Suprapubic skin (tissue), 4 donors: Measurements from ENCODE around the gene TFB2M. TPM values are rescaled to one million over a fixed set of nuclear protein-coding genes. Genes with fewer than 3 reads are reported as not detected.

Source experiments
- DNase-seq, 2 donors: peaks; one replicate each; pipeline ENCODE4 v3.0.0-alpha.2; 2019; ENCODE audit warnings: low spot score in 2 of 2
- H3K27ac ChIP-seq: fragments of 200-600 bp; sonication (generic); one replicate; pipeline ENCODE4 v1.5.1; 2019
- H3K27me3 ChIP-seq: fragments of 200-600 bp; sonication (generic); one replicate; pipeline ENCODE4 v1.5.1; 2019
- H3K36me3 ChIP-seq: fragments of 200-600 bp; sonication (generic); one replicate; pipeline ENCODE4 v1.5.1; 2019
- H3K4me1 ChIP-seq: fragments of 200-600 bp; sonication (generic); one replicate; pipeline ENCODE4 v1.5.1; 2019
- H3K4me3 ChIP-seq: fragments of 200-600 bp; sonication (generic); one replicate; pipeline ENCODE4 v1.5.1; 2019; ENCODE audit warnings: mild to moderate bottlenecking
- H3K9me3 ChIP-seq: fragments of 200-600 bp; sonication (generic); one replicate; pipeline ENCODE4 v1.5.1; 2019
- CTCF ChIP-seq, 2 donors: fragments of 200-600 bp in 1 of 2; fragments of 450-650 bp in 1 of 2; sonication (generic) in 1 of 2; IDR thresholded peaks; one replicate each; pipeline ENCODE4 v1.5.1; 2016 to 2019; ENCODE audit warnings: antibody characterized with exemption in 2 of 2, mild to moderate bottlenecking in 1 of 2, moderate library complexity in 1 of 2
- EP300 ChIP-seq: sonication (generic); formaldehyde crosslinking; IDR thresholded peaks from one replicate; pipeline ENCODE4 v1.6.1; 2017; ENCODE audit warnings: antibody characterized with exemption
- POLR2A ChIP-seq, 2 donors: fragments of 450-650 bp; IDR thresholded peaks; one replicate each; pipeline ENCODE4 v1.6.1; 2017; ENCODE audit warnings: antibody characterized with exemption in 2 of 2, mild to moderate bottlenecking in 2 of 2, moderate library complexity in 2 of 2
- POLR2AphosphoS5 ChIP-seq, 3 donors: sonication (generic); formaldehyde crosslinking; IDR thresholded peaks; one replicate each; pipeline ENCODE4 v1.6.1; 2017; ENCODE audit warnings: antibody characterized with exemption in 3 of 3
- WGBS: methylation state at CpG from one replicate; pipeline ENCODE4 v1.1.5; 2018; 5-methylcytosine and 5-hydroxymethylcytosine counted together
- total RNA-seq, 4 donors: library from RNA; depleted of rRNA; stranded (reverse); fragments of >200 nt; gene quantifications; one replicate each; pipeline ENCODE4 v1.1.0, GENCODE V29; 2016

The TFB2M gene
- total RNA-seq, 4 donors from 2014 or later = 9.9 to 15.0 (median 12.1) TPM

- Histone ChIP-seq H3K27ac (peak overlapping the region; percentile 75), H3K4me1 (peaks cover 45% of the 10 kb centered on the region), H3K27me3 (no peaks in the 10 kb centered on the region), H3K36me3 (no peaks in the 10 kb centered on the region), H3K9me3 (no peaks in the 10 kb centered on the region), H3K4me3 (no peak overlapping the region)
- WGBS = 92% methylated on average over 17 of the region's 17 CpGs
- no peak for TF ChIP-seq POLR2AphosphoS5 (IDR thresholded peaks at IDR 0.05)
- TF ChIP-seq CTCF (IDR thresholded peaks at IDR 0.05) = no peak
- TF ChIP-seq POLR2A (IDR thresholded peaks at IDR 0.05) = no peak
- TF ChIP-seq EP300 = no peak
- DNase-seq = no peak
Observed at GRCh38 chr1:246582301-246583055, 16.4 kb upstream of the TFB2M start.

GRCh38 chr1:246580497-246581370 is 14.7 kb upstream of the TFB2M start:
- Histone ChIP-seq H3K27me3 (no peaks in the 10 kb centered on the region), H3K36me3 (no peaks in the 10 kb centered on the region), H3K9me3 (no peaks in the 10 kb centered on the region), H3K4me3 (no peak overlapping the region), H3K4me1 (peaks cover 39% of the 10 kb centered on the region), H3K27ac (peak overlapping the region; percentile 27)
- WGBS = 91% methylated on average over 15 of the region's 15 CpGs
- no peak for DNase-seq
- TF ChIP-seq POLR2AphosphoS5 (IDR thresholded peaks at IDR 0.05) (no peak), CTCF (IDR thresholded peaks at IDR 0.05) (no peak), POLR2A (IDR thresholded peaks at IDR 0.05) (no peak), EP300 (no peak)

- no peak for DNase-seq
- no peak overlapping the region for H3K4me3 ChIP-seq
- no peaks in the 10 kb centered on the region for H3K27me3 ChIP-seq
- H3K9me3 ChIP-seq = no peaks in the 10 kb centered on the region
- peaks cover 36% of the 10 kb centered on the region for H3K4me1 ChIP-seq
- H3K36me3 ChIP-seq = no peaks in the 10 kb centered on the region
- TF ChIP-seq EP300 (no peak), CTCF (IDR thresholded peaks at IDR 0.05) (no peak), POLR2AphosphoS5 (IDR thresholded peaks at IDR 0.05) (no peak), POLR2A (IDR thresholded peaks at IDR 0.05) (no peak)
- H3K27ac ChIP-seq = peak overlapping the region; percentile 57
- 38% methylated on average over 3 of the region's 3 CpGs for WGBS
Observed at GRCh38 chr1:246579818-246580217, 13.8 kb upstream of the TFB2M start.

- Histone ChIP-seq H3K9me3 (no peaks in the 10 kb centered on the region), H3K4me1 (peaks cover 16% of the 10 kb centered on the region), H3K27me3 (no peaks in the 10 kb centered on the region), H3K4me3 (no peak overlapping the region), H3K36me3 (no peaks in the 10 kb centered on the region), H3K27ac (no peak overlapping the region)
- no peak for DNase-seq
- TF ChIP-seq POLR2AphosphoS5 (IDR thresholded peaks at IDR 0.05) (no peak), CTCF (IDR thresholded peaks at IDR 0.05) (no peak), EP300 (no peak), POLR2A (IDR thresholded peaks at IDR 0.05) (no peak)
- 68% methylated on average over 2 of the region's 2 CpGs for WGBS
Observed at GRCh38 chr1:246577720-246578106, 11.7 kb upstream of the TFB2M start.

- Histone ChIP-seq H3K27me3 (no peaks in the 10 kb centered on the region), H3K9me3 (no peaks in the 10 kb centered on the region), H3K4me1 (peaks cover 12% of the 10 kb centered on the region), H3K36me3 (no peaks in the 10 kb centered on the region), H3K27ac (no peak overlapping the region), H3K4me3 (no peak overlapping the region)
- TF ChIP-seq EP300 (no peak), CTCF (IDR thresholded peaks at IDR 0.05) (no peak)
- no peak for DNase-seq
- WGBS = 88% methylated on average over 5 of the region's 5 CpGs
Observed at GRCh38 chr1:246577082-246577719, 11.1 kb upstream of the TFB2M start.
